HCT116 (cell line): ENCODE results near the gene MX2. TPM values are rescaled to one million over a fixed set of nuclear protein-coding genes. Genes with fewer than 3 reads are reported as not detected.

Source experiments
- ATAC-seq: fragments of 200-7000 bp; cut with Tn5 transposase; 2 replicates; pipeline ENCODE4 v1.9.1; 2020; ENCODE audit warnings: mild to moderate bottlenecking, moderate library complexity
- BruUV-seq: library from RNA; stranded (reverse); fragments of 400-500 nt; replicated peaks from 2 replicates; lab custom pipeline; 2021; lab: Mats Ljungman, UMichigan
- CTCF ChIA-PET: fragments of 300-600 bp; sonication (Branson Sonifier 250); formaldehyde crosslinking; loops from one replicate; lab custom pipeline; 2021; ENCODE audit warnings: antibody characterized with exemption; lab: Charles Lee
- POLR2A ChIA-PET: fragments of 300-600, 350-600 bp; sonication (Branson Sonifier 250); formaldehyde crosslinking; loops from one replicate; lab custom pipeline; 2021; ENCODE audit warnings: antibody characterized with exemption; lab: Charles Lee
- RAD21 ChIA-PET, 2 experiments: fragments of 300-600 bp; sonication (Branson Sonifier 250); formaldehyde crosslinking; loops; one replicate each; lab custom pipeline; 2023; ENCODE audit warnings: low total read pairs in 2 of 2; ENCODE audit not compliant: uncharacterized antibody in 2 of 2, unreplicated experiment in 2 of 2, low non-redundant PET in 1 of 2; lab: Charles Lee
- DNase-seq: peaks from one replicate; pipeline ENCODE4 v3.0.0-alpha.2; 2010; ENCODE audit warnings: low read depth, low spot score
- H2AFZ ChIP-seq: fragments of 200-600 bp; shearing (Covaris generic), sonication (generic); 2 replicates; pipeline ENCODE4 v1.6.1; 2017; ENCODE audit warnings: low read depth, mixed run types, mixed read lengths, antibody characterized with exemption, low read length; ENCODE audit not compliant: poor library complexity, severe bottlenecking
- H3K27ac ChIP-seq: 2 replicates; pipeline ENCODE4 v1.5.1; 2012; ENCODE audit warnings: low read depth, low read length
- H3K27me3 ChIP-seq: fragments of 200-600 bp; sonication (generic); 2 replicates; pipeline ENCODE4 v1.6.1; 2016; ENCODE audit warnings: mixed run types, low read length, mixed read lengths; ENCODE audit not compliant: insufficient read depth
- H3K36me3 ChIP-seq, 2 experiments: fragments of 200-500 bp in 1 of 2; fragments of 200-600 bp in 1 of 2; sonication (Bioruptor generic) in 1 of 2; sonication (generic) in 1 of 2; 2 replicates each; pipeline versions ENCODE4 v1.5.1 to v1.6.1; 2014 to 2016; ENCODE audit warnings: low read length in 2 of 2, inconsistent platforms in 1 of 2, mixed read lengths in 1 of 2, mixed run types in 1 of 2; ENCODE audit not compliant: insufficient read depth in 2 of 2, control insufficient read depth in 1 of 2
- H3K4me1 ChIP-seq, 2 experiments: fragments of 200-600 bp in 1 of 2; sonication (generic) in 1 of 2; 2 replicates each; pipeline versions ENCODE4 v1.5.1 to v1.6.1; 2012 to 2017; ENCODE audit warnings: low read length in 2 of 2, inconsistent platforms in 1 of 2, mild to moderate bottlenecking in 1 of 2, mixed read lengths in 1 of 2, mixed run types in 1 of 2, moderate library complexity in 1 of 2; ENCODE audit not compliant: insufficient read depth in 2 of 2, control insufficient read depth in 1 of 2
- H3K4me2 ChIP-seq: fragments of 200-600 bp; sonication (generic); 2 replicates; pipeline ENCODE4 v1.6.1; 2017; ENCODE audit warnings: mixed run types, low read length, mixed read lengths
- H3K4me3 ChIP-seq, 2 experiments: fragments of 200-600 bp in 1 of 2; sonication (generic) in 1 of 2; replicated peaks in 1 of 2; 2 replicates each; pipeline ENCODE4 v1.5.1; 2011 to 2016; ENCODE audit warnings: low read length in 2 of 2, control low read depth in 1 of 2, low read depth in 1 of 2, mild to moderate bottlenecking in 1 of 2, mixed read lengths in 1 of 2, mixed run types in 1 of 2
- H3K79me2 ChIP-seq: fragments of 200-600 bp; sonication (generic); 2 replicates; pipeline ENCODE4 v1.6.1; 2017; ENCODE audit warnings: mild to moderate bottlenecking, mixed run types, low read length, moderate library complexity, mixed read lengths; ENCODE audit not compliant: insufficient read depth
- H3K9ac ChIP-seq: fragments of 200-600 bp; sonication (generic); 2 replicates; pipeline ENCODE4 v1.6.1; 2016; ENCODE audit warnings: low read length, mixed read lengths
- H3K9me2 ChIP-seq: fragments of 200-600 bp; sonication (generic), shearing (Covaris generic); 2 replicates; pipeline ENCODE4 v1.6.1; 2017; ENCODE audit warnings: mixed run types, mild to moderate bottlenecking, moderate library complexity; ENCODE audit not compliant: insufficient read depth
- H3K9me3 ChIP-seq, 2 experiments: fragments of 200-500 bp in 1 of 2; fragments of 200-600 bp in 1 of 2; sonication (Bioruptor generic) in 1 of 2; sonication (generic) in 1 of 2; 2 replicates each; pipeline ENCODE4 v1.6.1; 2014 to 2017; ENCODE audit warnings: low read length in 2 of 2, mixed read lengths in 2 of 2, inconsistent platforms in 1 of 2, low read depth in 1 of 2, mild to moderate bottlenecking in 1 of 2, mixed run types in 1 of 2, moderate library complexity in 1 of 2; ENCODE audit not compliant: control insufficient read depth in 1 of 2, insufficient read depth in 1 of 2
- H4K20me1 ChIP-seq: fragments of 200-600 bp; sonication (generic), shearing (Covaris generic); 2 replicates; pipeline ENCODE4 v1.6.1; 2017; ENCODE audit warnings: mixed run types, mild to moderate bottlenecking, moderate library complexity; ENCODE audit not compliant: insufficient read depth
- ATF3 ChIP-seq: IDR thresholded peaks from 2 replicates; pipeline ENCODE4 v1.6.1; 2012
- CBX3 ChIP-seq: IDR thresholded peaks from 2 replicates; pipeline ENCODE4 v1.6.1; 2012; ENCODE audit warnings: low read depth
- CEBPB ChIP-seq: IDR thresholded peaks from 2 replicates; pipeline ENCODE4 v1.6.1; 2012; ENCODE audit warnings: low read depth
- EGR1 ChIP-seq: IDR thresholded peaks from 2 replicates; pipeline ENCODE4 v1.6.1; 2012; ENCODE audit warnings: low read depth
- EZH2 ChIP-seq: fragments of 200-600 bp; sonication (generic); IDR thresholded peaks from 2 replicates; pipeline ENCODE4 v1.6.1; 2017; ENCODE audit warnings: antibody characterized with exemption, mixed run types
- FOSL1 ChIP-seq: IDR thresholded peaks from 2 replicates; pipeline ENCODE4 v1.6.1; 2012; ENCODE audit warnings: low read depth
- JUND ChIP-seq: IDR thresholded peaks from 2 replicates; pipeline ENCODE4 v1.6.1; 2012
- MAX ChIP-seq: IDR thresholded peaks from 2 replicates; pipeline ENCODE4 v1.6.1; 2012
- POLR2A ChIP-seq: IDR thresholded peaks from 2 replicates; pipeline ENCODE4 v1.7.0; 2011; ENCODE audit warnings: borderline replicate concordance; ENCODE audit not compliant: insufficient read depth, insufficient read length; ENCODE audit errors: extremely low read depth
- POLR2AphosphoS5 ChIP-seq: IDR thresholded peaks from 2 replicates; pipeline ENCODE4 v1.6.1; 2011; ENCODE audit warnings: mild to moderate bottlenecking, low read depth, low read length, moderate library complexity
- SIN3A ChIP-seq: IDR thresholded peaks from 2 replicates; pipeline ENCODE4 v1.6.1; 2012; ENCODE audit warnings: low read depth
- YY1 ChIP-seq: IDR thresholded peaks from 2 replicates; pipeline ENCODE4 v1.6.1; 2011; ENCODE audit warnings: low read length, low read depth, moderate library complexity, mild to moderate bottlenecking; ENCODE audit not compliant: insufficient replicate concordance; ENCODE audit errors: extremely low read depth
- ZFX ChIP-seq: fragments of 450-650 bp; IDR thresholded peaks from 2 replicates; pipeline ENCODE4 v1.6.1; 2017
- intact Hi-C: fragments of 100-400 bp; cut with micrococcal nuclease; formaldehyde crosslinking; loops from 2 replicates; pipeline ENCODE4 v1.10.0; 2022
- total RNA-seq: library from RNA; stranded (reverse); gene quantifications from one replicate; pipeline ENCODE4 v1.2.1, GENCODE V29; 2021; ENCODE audit not compliant: unreplicated experiment
- TF ChIP-seq, protein P1 (sequence below): IDR thresholded peaks from 2 replicates; pipeline ENCODE4 v1.6.1; 2012; ENCODE audit warnings: low read depth

Gene MX2
- total RNA-seq, 1 experiment from 2014 or later = 0.22 TPM

DNA sequence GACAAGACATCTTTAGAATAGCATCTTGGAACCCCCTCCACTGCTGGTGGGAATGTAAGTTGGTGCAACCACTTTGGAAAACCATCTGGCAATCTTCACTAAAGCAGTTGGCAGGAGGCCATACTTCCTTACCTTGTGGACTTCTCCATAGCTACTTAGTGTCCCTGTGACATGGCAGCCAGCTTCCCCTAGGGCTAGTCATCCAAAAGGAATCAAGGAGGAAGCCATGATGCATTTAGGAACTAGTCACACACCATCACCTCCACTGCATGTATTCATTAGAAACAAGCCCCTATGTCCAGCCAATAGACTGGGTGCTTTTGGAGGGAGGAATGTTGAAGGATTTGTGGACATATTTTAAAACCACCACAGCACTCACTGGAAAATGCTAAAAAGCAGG lies 19.9 kb downstream of the MX2 start (continued):
- TF ChIP-seq CBX3 = no peak
- TF ChIP-seq EGR1 = no peak
- no peak for TF ChIP-seq JUND

GRCh38 chr21:41387042-41387819 lies 25.4 kb downstream of the MX2 start:
- DNase-seq (no peak), ATAC-seq (no peak)
- H2AFZ ChIP-seq = no peak overlapping the region
- no peaks in the 10 kb centered on the region for H3K4me1 ChIP-seq
- H3K9me3 ChIP-seq = no peaks in the 10 kb centered on the region
- intact Hi-C loops = no loop called here
- no peak overlapping the region for H3K27ac ChIP-seq
- H3K4me3 ChIP-seq = no peak overlapping the region
- TF ChIP-seq JUND (no peak), SIN3A (no peak), EGR1 (no peak), ZFX (no peak), EZH2 (no peak), ATF3 (no peak), MAX (no peak), POLR2AphosphoS5 (no peak), POLR2A (no peak), YY1 (no peak), FOSL1 (no peak), CEBPB (no peak)
- TF ChIP-seq, protein P1, sequence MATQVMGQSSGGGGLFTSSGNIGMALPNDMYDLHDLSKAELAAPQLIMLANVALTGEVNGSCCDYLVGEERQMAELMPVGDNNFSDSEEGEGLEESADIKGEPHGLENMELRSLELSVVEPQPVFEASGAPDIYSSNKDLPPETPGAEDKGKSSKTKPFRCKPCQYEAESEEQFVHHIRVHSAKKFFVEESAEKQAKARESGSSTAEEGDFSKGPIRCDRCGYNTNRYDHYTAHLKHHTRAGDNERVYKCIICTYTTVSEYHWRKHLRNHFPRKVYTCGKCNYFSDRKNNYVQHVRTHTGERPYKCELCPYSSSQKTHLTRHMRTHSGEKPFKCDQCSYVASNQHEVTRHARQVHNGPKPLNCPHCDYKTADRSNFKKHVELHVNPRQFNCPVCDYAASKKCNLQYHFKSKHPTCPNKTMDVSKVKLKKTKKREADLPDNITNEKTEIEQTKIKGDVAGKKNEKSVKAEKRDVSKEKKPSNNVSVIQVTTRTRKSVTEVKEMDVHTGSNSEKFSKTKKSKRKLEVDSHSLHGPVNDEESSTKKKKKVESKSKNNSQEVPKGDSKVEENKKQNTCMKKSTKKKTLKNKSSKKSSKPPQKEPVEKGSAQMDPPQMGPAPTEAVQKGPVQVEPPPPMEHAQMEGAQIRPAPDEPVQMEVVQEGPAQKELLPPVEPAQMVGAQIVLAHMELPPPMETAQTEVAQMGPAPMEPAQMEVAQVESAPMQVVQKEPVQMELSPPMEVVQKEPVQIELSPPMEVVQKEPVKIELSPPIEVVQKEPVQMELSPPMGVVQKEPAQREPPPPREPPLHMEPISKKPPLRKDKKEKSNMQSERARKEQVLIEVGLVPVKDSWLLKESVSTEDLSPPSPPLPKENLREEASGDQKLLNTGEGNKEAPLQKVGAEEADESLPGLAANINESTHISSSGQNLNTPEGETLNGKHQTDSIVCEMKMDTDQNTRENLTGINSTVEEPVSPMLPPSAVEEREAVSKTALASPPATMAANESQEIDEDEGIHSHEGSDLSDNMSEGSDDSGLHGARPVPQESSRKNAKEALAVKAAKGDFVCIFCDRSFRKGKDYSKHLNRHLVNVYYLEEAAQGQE = no peak
- H3K27me3 ChIP-seq = no peaks in the 10 kb centered on the region
- H3K4me2 ChIP-seq = no peak overlapping the region
- no TSS peak for BruUV-seq
- H4K20me1 ChIP-seq = no peaks in the 10 kb centered on the region
- ChIA-PET POLR2A (no interaction called here), CTCF (no interaction called here), RAD21 (no interaction called here)
- no peaks in the 10 kb centered on the region for H3K79me2 ChIP-seq
- no peaks in the 10 kb centered on the region for H3K9me2 ChIP-seq
- H3K9ac ChIP-seq = no peak overlapping the region
- H3K36me3 ChIP-seq = no peaks in the 10 kb centered on the region
